ENCODE measurements around the gene CLTC.
"Not testable (repeated sequence)": the region's sequence is repeated elsewhere in the genome, so short reads cannot be mapped to it uniquely, and the experiment has no call there.

CLTC gene

DNA sequence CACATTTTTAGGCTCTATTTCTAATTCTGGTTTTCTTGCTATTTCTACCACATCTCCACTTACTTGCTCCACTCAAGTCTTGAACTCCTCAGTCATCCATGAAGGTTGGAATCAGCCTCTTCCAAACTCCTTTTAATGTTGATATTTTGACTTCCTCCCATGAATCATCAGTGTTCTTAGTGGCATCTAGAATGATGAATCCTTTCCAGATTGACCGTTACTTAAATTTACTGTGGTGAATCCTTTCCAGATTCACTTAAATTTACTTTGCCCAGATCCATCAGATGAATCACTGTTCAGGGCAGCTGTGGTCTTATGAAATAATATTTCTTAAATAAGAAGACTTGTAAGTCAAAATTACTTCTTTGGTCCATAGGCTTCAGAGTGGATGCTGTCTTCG is 32.4 kb downstream of the CLTC start:
- DNase-seq (ENCODE audit: low spot score) = no peak
- in situ Hi-C loops (cut with MboI; ENCODE audit: low sequenced_read_pairs, unreplicated experiment) = no loop called here

DNA sequence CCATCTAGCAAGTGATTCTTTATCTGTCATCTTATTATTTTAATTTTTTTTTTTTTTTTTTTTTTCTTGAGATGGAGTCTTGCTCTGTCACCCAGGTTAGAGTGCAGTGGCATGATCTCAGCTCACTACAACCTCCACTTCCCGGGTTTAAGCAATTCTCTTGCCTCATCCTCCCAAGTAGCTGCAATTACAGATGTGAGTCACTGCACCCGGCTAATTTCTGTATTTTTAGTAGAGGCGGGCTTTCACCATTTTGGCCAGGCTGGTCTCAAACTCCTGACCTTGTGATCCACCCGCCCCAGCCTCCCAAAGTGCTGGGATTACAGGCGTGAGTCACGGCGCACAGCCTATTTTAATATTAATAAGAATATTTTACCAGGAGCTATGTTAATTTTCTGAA is 36.9 kb downstream of the CLTC start:
- in situ Hi-C loops (cut with MboI; ENCODE audit: low sequenced_read_pairs, unreplicated experiment); DNase-seq (ENCODE audit: low spot score): not testable (repeated sequence)

More for the DNA sequence above, 32.4 kb downstream of the CLTC start:
- TF ChIP-seq, protein P1, sequence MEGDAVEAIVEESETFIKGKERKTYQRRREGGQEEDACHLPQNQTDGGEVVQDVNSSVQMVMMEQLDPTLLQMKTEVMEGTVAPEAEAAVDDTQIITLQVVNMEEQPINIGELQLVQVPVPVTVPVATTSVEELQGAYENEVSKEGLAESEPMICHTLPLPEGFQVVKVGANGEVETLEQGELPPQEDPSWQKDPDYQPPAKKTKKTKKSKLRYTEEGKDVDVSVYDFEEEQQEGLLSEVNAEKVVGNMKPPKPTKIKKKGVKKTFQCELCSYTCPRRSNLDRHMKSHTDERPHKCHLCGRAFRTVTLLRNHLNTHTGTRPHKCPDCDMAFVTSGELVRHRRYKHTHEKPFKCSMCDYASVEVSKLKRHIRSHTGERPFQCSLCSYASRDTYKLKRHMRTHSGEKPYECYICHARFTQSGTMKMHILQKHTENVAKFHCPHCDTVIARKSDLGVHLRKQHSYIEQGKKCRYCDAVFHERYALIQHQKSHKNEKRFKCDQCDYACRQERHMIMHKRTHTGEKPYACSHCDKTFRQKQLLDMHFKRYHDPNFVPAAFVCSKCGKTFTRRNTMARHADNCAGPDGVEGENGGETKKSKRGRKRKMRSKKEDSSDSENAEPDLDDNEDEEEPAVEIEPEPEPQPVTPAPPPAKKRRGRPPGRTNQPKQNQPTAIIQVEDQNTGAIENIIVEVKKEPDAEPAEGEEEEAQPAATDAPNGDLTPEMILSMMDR (IDR thresholded peaks at IDR 0.05; ENCODE audit: borderline replicate concordance, control extremely low read depth, extremely low read depth, insufficient read depth, missing control alignments) = no peak

- in situ Hi-C loops (cut with MboI; ENCODE audit: low sequenced_read_pairs, unreplicated experiment) = no loop called here
- TF ChIP-seq, protein P1 (IDR thresholded peaks at IDR 0.05; ENCODE audit: borderline replicate concordance, control extremely low read depth, extremely low read depth, insufficient read depth, missing control alignments) = no peak
- DNase-seq (ENCODE audit: low spot score) = no peak
Measured at GRCh38 chr17:59666235-59666634, 46.5 kb downstream of the CLTC start.

DNA sequence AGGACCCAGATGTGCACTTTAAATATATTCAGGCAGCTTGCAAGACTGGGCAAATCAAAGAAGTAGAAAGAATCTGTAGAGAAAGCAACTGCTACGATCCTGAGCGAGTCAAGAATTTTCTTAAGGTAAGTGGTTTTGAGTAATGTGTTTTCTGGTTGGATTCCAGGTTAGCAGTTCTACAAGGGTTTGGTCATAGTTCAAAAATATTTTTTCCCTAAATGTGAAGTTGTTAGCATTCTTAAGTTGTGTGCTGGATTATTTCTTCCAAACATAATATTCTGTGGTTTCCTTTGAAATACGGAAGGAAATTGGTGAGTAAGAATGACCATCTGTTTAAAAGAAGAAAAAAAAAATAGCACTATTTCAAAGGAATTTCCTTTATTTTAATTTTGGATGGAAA is 49.1 kb downstream of the CLTC start:
- DNase-seq (ENCODE audit: low spot score) = no peak
- TF ChIP-seq, protein P1 (IDR thresholded peaks at IDR 0.05; ENCODE audit: borderline replicate concordance, control extremely low read depth, extremely low read depth, insufficient read depth, missing control alignments) = no peak
- in situ Hi-C loops (cut with MboI; ENCODE audit: low sequenced_read_pairs, unreplicated experiment) = no loop called here

DNA sequence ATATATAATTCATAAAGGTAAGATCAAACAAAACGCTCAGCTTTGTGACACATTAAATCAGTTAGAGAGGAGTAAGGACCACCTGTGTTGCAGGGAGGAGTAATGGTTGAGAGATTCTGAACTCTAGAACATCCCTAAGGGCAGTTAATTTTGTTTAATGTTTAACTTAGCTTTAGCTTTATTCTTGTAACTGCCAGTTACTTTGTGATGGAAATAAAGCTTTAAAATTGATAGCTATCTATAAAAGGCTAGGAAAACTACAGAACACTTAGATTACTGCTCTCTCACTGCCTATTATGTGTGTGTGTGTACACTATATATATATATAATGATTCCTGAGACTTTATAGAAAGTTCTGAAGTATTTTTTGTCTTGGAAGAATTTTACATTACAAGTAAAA is 49.7 kb downstream of the CLTC start:
- TF ChIP-seq, protein P1 (IDR thresholded peaks at IDR 0.05; ENCODE audit: borderline replicate concordance, control extremely low read depth, extremely low read depth, insufficient read depth, missing control alignments) = no peak
- in situ Hi-C loops (cut with MboI; ENCODE audit: low sequenced_read_pairs, unreplicated experiment) = no loop called here
- DNase-seq (ENCODE audit: low spot score) = no peak

DNA sequence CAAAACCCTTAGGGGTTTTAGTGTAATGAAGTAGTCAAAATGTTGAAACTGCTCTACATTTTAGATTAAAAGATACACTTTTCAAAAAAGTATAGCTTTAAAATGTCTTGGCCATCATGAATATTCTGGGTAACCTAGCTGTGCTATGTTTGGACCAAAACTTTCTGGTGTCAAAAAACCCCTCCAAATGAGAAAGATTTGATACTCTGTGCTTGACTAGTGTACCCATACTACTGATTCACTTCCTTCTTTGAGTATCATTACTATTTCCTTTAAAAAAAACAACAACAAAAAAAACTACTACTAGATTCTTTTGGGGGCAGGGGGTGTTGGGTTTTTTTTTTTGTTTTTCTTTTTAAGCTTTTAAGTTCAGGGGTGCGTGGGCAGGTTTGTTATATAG is 50.2 kb downstream of the CLTC start:
- no peak for DNase-seq (ENCODE audit: low spot score)
- TF ChIP-seq, protein P1 (IDR thresholded peaks at IDR 0.05; ENCODE audit: borderline replicate concordance, control extremely low read depth, extremely low read depth, insufficient read depth, missing control alignments) = no peak
- in situ Hi-C loops (cut with MboI; ENCODE audit: low sequenced_read_pairs, unreplicated experiment) = no loop called here

DNA sequence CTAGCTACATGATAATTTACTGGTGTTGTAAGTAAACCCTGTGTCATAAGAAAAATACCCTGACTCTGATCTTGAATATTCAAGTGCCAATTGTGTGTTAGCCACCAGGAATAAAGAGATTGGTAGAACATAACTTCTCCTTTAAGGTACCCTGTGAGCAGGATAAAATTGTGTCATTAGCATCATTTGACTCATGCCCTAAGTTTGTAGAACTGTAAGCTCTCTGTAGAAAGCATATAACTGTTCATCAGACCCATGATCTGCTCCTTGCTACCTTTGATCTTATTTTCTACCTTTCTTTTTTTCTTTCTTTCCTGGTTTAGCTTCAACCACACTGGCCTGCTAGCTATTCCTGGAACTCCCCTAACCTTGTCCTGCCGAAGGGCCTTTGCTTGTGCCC is 51.7 kb downstream of the CLTC start:
- in situ Hi-C loops (cut with MboI; ENCODE audit: low sequenced_read_pairs, unreplicated experiment) = no loop called here
- no peak for DNase-seq (ENCODE audit: low spot score)

More for the DNA sequence above, 51.7 kb downstream of the CLTC start:
- TF ChIP-seq, protein P1 (IDR thresholded peaks at IDR 0.05; ENCODE audit: borderline replicate concordance, control extremely low read depth, extremely low read depth, insufficient read depth, missing control alignments) = no peak
